ENCODE data around the gene LUZP4.
"Not testable (repeated sequence)": the region's sequence is repeated elsewhere in the genome, so short reads cannot be mapped to it uniquely, and the experiment has no call there.

The LUZP4 gene

GRCh38 chrX:115333446-115333845 is 43.9 kb downstream of the LUZP4 start:
- DNase-seq (ENCODE audit: extremely low read depth in 1 of 2, low read depth in 1 of 2) = no peak

GRCh38 chrX:115337491-115338144 is 48.1 kb downstream of the LUZP4 start:
- DNase-seq (ENCODE audit: extremely low read depth in 1 of 2, low read depth in 1 of 2) = no peak

- no peak for DNase-seq (ENCODE audit: extremely low read depth in 1 of 2, low read depth in 1 of 2)
Measured at GRCh38 chrX:115339441-115340025, 50.0 kb downstream of the LUZP4 start.

- DNase-seq (ENCODE audit: extremely low read depth in 1 of 2, low read depth in 1 of 2) = no peak
Measured at GRCh38 chrX:115341421-115341820, 51.9 kb downstream of the LUZP4 start.

- no peak for DNase-seq (ENCODE audit: extremely low read depth in 1 of 2, low read depth in 1 of 2)
Measured at GRCh38 chrX:115344885-115345614, 55.5 kb downstream of the LUZP4 start.

GRCh38 chrX:115345615-115346014 is 56.1 kb downstream of the LUZP4 start:
- no peak for DNase-seq (ENCODE audit: extremely low read depth in 1 of 2, low read depth in 1 of 2)

GRCh38 chrX:115346738-115347137 is 57.2 kb downstream of the LUZP4 start:
- DNase-seq (ENCODE audit: extremely low read depth in 1 of 2, low read depth in 1 of 2) = not testable (repeated sequence)

GRCh38 chrX:115348446-115349225 is 59.1 kb downstream of the LUZP4 start:
- no peak for DNase-seq (ENCODE audit: extremely low read depth in 1 of 2, low read depth in 1 of 2)

GRCh38 chrX:115350711-115351381 is 61.3 kb downstream of the LUZP4 start:
- DNase-seq (ENCODE audit: extremely low read depth in 1 of 2, low read depth in 1 of 2) = no peak

GRCh38 chrX:115356369-115356768 is 66.9 kb downstream of the LUZP4 start:
- no peak for DNase-seq (ENCODE audit: extremely low read depth in 1 of 2, low read depth in 1 of 2)
